Esophagus mucosa (tissue), 1 donor: ENCODE measurements around the gene PWWP2A. TPM values are rescaled to one million over a fixed set of nuclear protein-coding genes. Genes with fewer than 3 reads are reported as not detected.
"Not testable (repeated sequence)": the region's sequence is repeated elsewhere in the genome, so short reads cannot be mapped to it uniquely, and the experiment has no call there.

Experiments
- ATAC-seq: fragments of 200-7000 bp; cut with Tn5 transposase; one replicate; pipeline ENCODE4 v1.9.1; 2020
- total RNA-seq: library from RNA; stranded (reverse); gene quantifications from one replicate; pipeline ENCODE4 v1.2.4, GENCODE V29; 2023
- donor health status: DM: yes; HTN: yes; CAD: no.

Gene PWWP2A, protein sequence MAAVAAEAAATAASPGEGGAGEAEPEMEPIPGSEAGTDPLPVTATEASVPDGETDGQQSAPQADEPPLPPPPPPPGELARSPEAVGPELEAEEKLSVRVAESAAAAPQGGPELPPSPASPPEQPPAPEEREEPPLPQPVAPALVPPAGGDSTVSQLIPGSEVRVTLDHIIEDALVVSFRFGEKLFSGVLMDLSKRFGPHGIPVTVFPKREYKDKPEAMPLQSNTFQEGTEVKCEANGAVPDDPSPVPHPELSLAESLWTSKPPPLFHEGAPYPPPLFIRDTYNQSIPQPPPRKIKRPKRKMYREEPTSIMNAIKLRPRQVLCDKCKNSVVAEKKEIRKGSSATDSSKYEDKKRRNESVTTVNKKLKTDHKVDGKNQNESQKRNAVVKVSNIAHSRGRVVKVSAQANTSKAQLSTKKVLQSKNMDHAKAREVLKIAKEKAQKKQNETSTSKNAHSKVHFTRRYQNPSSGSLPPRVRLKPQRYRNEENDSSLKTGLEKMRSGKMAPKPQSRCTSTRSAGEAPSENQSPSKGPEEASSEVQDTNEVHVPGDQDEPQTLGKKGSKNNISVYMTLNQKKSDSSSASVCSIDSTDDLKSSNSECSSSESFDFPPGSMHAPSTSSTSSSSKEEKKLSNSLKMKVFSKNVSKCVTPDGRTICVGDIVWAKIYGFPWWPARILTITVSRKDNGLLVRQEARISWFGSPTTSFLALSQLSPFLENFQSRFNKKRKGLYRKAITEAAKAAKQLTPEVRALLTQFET
- total RNA-seq: 9.6 TPM

- ATAC-seq: peak; percentile 99
Observed at GRCh38 chr5:160119142-160119904, at the start of gene PWWP2A. Gene PWWP2A, minus strand, starts transcription at chr5:160119450. Its CDS starts 62 bp downstream, at chr5:160119388.

- peak; percentile 86 for ATAC-seq
Observed at GRCh38 chr5:160167624-160168165, 48.4 kb upstream of the PWWP2A start.

- ATAC-seq: no peak
Observed at GRCh38 chr5:160166973-160167623, 47.8 kb upstream of the PWWP2A start.

DNA sequence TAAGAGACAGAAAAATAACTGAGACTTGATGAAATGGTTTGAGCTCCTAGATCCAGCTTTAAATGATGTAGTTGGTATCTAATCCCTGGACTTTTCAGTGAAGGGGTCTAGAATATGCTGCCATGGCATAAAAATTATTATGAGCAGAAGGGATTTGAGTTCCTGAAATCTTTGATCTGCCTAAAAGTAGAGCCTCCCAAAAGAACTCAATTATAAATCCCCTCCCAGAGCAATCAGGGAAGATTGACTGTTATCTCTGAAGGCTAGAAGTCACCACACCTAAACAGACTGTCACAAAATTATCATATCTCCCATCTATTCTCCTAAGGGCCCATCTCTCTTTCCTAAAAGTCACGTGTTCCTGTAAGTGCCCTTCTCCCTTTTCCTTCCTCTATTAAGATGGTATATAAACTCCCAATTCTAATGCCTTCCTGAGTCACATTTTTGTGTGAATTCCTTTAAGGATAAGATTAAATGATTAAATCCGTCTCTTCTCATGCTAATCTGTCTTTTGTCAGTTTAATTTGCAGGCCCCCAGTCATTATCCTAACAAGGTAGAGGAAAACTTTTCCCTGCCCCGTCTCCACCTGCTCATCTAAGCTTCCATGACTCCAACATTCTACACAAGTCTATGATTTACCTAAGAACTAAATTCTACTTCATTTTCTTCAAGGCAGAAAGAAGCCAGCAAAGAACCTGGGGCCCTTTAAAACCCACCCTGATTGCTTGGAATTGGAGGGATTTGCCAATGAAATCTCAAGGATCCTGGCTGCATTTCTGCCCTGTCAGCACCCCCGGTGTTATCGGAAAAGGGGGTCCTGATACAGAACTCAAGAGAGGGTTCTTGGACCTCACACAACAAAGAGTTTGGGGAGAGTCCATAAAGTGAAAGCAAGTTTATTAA, 47.1 kb upstream of the PWWP2A start:
- ATAC-seq: no peak

GRCh38 chr5:160165137-160166068, 46.2 kb upstream of the PWWP2A start:
- peak; percentile 46 for ATAC-seq

GRCh38 chr5:160162910-160163309, 43.7 kb upstream of the PWWP2A start:
- no peak for ATAC-seq

DNA sequence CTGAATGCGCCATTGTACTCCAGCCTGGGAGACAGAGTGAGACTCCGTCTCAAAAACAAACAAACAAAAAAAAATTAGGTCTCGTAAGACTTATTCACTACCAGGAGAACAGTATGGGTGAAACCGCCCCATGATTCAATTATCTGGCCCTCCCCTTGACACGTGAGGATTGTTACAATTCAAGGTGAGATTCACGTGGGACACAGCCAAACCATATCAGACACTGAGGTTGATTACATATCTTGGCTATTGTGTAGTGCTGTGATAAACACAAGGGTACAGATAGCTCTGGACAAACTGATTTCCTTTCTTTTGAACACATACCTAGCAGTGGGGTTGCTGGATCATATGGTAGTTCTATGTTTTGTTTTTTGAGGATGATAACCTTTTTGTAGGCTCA, 42.4 kb upstream of the PWWP2A start:
- ATAC-seq: no peak

DNA sequence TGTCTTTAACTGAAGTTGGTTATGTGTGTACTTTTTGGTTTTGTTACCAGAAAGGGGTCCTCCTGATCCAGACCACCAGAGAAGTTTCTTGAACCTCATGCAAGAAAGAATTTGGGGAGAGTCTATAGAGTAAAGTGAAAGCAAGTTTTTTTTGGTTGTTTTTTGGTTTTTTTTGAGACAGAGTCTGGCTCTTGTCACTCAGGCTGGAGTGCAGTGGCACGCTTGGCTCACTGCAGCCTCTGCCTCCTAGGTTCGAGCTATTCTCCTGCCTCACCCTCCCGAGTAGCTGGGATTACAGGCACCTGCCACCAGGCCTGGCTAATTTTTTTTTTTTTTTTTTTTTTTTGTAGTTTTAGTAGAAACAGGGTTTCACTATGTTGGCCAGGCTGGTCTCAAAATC, 41.6 kb upstream of the PWWP2A start:
- ATAC-seq: not testable (repeated sequence)

DNA sequence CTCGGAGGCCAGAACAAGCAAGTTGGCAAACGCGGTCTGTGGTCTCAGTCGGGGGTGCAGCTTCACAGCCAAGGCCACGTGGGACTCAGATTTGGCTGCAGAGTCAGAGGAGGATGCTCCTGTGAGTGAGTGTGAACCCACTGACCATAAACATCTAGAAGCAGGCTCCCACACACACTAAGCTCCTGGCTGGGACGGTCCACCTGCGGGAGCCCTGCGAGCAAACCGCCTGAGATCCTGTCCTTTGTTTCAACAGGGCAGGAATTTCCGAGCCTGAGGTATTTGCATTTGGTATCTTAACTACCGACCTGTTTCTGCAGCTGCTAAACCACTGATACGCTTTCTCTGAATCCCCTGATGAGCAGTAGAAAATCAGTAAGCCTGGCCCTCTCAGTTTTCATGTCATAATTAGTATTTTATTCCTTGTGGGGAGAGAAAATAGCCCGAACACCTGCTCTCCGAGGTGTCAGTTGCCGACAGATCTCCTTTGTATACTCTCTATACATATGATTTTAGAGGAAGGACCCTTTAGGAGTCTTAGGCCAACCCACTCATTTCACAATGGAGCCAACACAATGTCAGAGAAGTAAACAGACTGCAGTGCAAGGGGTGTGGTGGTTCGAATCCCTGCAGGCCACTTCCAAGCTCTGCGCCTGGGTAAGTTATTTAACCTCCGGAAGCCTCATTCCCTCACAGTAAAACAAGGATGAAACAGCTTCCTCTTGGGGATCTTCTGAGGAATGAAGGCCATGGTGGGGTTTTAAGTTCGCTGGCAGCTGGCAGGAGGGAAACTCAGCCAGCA, 40.9 kb upstream of the PWWP2A start:
- no peak for ATAC-seq

DNA sequence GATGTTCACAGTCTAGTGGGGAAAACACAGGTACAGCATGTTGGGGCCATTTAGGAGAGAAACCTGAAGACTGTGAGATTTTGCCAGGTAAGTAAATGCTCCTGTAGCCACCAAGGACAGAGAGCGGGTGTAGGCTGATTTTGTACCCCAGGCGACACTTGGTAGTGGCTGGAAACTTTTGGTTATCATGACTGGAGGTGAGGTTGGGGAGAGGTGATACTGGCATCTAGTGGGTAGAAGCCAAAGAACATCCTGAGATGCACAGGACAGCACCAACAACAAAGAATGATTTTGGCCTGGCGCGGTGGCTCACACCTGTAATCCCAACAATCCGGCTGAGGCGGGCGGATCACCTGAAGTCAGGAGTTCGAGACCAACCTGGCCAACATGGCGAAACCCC, 38.8 kb upstream of the PWWP2A start:
- ATAC-seq: no peak

DNA sequence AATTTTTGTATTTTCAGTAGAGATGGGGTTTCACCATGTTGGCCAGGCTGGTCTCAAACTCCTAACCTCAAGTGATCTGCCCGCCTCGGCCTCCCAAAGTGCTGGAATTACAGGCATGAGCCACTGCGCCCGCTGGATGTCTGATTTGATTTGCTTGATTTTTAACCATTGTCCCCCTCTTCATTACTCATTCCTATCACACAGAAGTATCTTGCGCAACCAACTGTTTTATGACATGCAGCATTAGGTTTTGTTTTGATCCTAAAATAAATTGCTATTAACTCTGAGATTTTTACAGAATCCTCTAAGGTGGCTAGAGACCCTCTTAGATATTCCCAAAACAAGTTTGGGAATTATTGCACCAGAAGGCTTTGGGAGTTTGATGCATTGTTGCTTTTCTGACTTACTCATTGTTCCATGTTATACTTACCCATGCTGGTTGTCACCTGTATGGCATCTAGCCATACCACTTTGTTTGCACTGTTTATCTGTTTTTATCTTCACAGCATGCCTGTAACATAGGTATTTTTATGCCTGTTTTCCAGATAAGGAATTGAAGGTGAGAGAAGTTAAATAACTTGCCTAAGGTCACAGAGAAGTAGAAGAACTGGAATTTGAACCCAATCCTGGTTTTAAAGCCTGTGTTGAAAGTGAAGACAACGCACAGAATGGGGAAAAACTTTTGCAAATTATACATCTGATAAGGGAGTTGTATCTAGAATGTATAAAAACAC, 35.9 kb upstream of the PWWP2A start:
- no peak for ATAC-seq

DNA sequence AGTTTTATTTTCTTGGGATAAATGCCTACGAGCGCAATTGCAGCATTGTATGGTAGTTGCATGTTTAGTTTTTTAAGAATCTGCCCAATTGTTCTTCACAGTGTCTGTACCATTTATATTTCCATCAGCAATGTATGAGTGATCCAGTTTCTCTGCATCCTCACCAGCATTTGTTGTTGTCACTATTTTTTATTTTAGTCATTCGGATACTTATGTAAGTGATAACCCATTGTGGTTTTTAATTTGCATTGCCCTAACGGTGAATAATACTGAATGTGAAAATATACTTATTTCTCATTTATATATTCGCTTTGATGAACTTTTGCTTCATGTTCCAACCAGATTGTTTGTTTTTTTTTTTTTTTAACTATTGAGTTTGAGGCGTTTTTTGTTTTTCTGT, 33.7 kb upstream of the PWWP2A start:
- no peak for ATAC-seq

DNA sequence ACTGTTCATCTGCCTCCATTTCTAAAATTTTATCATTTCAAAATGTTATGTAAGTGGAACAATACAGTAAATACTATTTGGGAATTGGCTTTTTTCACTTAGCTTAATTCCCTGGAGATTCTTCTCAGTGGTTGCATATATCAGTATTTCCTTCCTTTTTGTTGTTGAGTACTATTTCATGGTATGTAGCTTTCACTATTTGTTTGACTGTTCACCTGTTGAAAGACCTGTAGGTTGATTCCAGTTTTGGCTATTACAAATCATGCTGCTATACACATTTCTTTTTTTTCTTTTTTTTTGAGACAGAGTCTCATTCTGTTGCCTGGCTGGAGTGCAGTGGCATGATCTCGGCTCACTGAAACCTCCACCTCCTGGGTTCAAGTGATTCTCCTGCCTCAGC, 33.0 kb upstream of the PWWP2A start:
- no peak for ATAC-seq

- ATAC-seq: no peak
Observed at GRCh38 chr5:160151017-160151416, 31.8 kb upstream of the PWWP2A start.

DNA sequence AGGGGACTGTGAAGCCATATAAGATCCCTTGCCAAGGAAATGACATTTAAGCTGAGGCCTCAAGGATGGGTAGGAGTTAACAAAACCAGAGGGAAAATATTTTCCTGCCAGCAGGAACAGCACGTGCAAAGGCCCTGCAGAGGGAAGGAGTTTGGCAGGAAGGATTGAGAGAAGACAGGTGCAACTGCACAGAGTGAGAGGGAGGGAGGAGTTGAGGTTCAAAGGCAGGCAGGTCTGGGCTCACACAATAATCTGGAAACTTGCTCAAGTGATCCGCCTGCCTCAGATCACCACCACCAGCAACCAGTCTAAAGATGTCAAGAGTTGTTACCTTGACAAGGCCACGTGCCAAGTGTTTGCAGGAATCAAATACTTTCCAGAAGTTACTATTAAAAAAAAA, 31.1 kb upstream of the PWWP2A start:
- ATAC-seq: peak; percentile 70

GRCh38 chr5:160144436-160144835, 25.2 kb upstream of the PWWP2A start:
- not testable (repeated sequence) for ATAC-seq

DNA sequence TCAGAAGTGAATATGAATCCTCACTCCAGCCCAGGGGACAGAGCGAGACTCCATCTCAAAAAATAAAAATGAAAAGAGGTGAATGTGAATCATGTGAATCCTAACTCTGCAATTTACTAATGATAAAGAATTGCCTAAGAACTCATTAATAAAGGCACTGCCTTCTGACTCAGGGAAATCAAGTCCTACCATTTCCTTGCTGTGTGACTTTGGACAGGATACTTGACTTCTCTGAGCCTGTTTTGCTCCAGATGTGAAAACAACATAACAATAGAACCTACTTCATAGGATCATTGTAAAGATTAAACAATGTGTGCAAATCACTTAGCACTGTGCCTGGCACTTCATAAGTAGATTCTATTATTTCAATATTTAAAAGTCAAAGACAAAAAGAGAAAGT, 15.1 kb upstream of the PWWP2A start:
- no peak for ATAC-seq

GRCh38 chr5:160133918-160134304, 14.7 kb upstream of the PWWP2A start:
- no peak for ATAC-seq
